UCSD-AML1 (cell line): ENCODE results near the gene CDH13.

Experiments
- DNase-seq: peaks from one replicate; lab custom pipeline; 2025; ENCODE audit not compliant: unreplicated experiment; lab: John Stamatoyannopoulos, UW

Gene CDH13

DNA sequence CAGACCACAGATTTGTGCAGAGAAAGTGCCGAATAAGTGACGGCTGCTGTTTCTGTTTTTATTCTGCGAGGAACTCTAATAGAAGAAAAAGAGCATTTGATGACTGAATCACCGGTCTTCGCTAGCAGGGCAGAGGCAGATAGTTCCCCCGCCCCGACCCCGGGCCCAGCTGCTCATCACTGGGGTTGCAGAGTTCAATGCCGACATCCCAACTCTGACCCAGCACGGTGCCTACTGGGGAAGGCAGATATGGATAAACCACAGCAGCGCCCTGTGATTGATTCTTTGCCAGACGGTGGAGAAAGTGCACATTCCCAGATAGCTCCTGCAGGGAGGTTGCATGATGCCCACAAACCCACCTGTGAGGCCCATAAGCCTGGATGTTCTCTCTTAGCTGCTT is 823.1 kb downstream of the CDH13 start:
- DNase-seq: no peak

GRCh38 chr16:83453977-83454376 is 827.2 kb downstream of the CDH13 start:
- no peak for DNase-seq

GRCh38 chr16:83455716-83456115 is 828.9 kb downstream of the CDH13 start:
- no peak for DNase-seq

DNA sequence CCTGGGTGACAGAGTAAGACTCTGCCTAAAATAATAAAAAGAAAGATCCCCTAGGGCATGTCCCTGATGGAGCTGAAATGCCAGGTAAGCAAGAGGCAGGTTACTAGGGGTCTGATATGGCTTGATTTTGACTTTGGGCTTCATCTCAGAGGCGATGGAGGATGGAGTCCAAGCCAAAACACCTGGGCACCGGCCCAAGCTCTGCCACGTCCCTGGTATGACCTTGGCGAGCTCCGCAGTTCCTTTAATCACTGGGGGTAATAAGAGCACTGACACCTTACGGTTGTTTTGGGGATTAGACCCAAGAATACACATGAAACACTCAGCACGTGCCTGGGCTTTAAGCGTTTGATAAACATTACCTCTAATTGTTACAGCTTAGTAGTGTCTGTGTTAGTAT is 830.2 kb downstream of the CDH13 start:
- DNase-seq: no peak

DNA sequence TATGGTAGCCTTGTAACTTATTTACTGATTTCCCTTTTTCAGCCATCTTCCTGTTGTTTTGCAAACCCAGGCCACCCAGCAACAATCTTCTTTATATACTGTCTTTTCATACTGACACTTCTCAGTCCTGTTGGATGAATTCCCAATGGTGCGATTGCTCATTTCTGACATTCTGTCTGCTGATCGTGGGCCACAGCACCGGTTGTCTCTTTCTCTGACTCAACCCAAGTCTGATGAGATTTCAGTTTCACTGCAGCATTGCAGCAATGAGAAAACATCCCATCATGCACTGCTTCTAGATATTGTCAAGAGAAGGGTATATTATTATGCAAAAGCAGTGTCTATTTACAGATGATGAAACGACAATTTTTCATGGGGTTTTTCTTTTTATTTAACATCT is 831.8 kb downstream of the CDH13 start:
- no peak for DNase-seq

DNA sequence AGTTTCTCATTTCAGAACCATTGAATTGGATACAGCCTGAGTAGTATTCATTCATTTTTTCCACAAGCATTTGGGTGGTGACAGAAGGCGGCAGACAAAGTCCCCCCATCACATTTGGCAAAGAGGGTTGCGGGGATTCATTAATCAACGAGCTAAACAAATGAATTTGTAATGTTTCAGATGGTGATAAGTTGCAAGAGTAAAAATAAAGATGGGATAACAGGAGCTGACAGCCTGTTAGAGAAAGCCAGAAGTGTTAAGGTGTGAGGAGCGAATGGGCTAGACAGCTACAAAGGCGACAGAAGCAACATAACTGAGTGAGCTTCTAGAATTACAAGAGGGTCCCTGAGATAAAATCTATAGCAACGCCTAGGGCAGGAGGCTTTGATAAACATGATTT is 838.2 kb downstream of the CDH13 start:
- no peak for DNase-seq

DNA sequence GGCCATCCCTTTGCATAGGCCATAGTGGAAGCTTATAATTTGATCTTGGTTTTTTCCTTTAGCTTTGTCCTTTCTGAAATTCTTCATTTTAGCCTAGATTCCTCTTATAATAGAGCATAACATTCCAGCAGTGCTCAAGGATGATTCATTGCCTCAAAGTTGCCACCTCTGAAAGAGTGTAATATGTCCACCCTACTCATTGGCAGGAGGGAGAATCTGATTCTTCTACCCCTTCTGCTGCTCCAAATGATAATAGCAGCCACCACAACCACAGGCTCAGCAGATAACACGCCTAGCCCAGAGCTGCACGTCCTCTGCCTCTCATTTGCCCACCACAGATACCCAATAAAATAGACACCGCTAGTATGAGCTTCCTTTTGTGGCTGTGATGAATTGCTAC is 843.6 kb downstream of the CDH13 start:
- no peak for DNase-seq

- DNase-seq: no peak
These were observed 846.2 kb downstream of the CDH13 start for GRCh38 chr16:83472776-83473501.

DNA sequence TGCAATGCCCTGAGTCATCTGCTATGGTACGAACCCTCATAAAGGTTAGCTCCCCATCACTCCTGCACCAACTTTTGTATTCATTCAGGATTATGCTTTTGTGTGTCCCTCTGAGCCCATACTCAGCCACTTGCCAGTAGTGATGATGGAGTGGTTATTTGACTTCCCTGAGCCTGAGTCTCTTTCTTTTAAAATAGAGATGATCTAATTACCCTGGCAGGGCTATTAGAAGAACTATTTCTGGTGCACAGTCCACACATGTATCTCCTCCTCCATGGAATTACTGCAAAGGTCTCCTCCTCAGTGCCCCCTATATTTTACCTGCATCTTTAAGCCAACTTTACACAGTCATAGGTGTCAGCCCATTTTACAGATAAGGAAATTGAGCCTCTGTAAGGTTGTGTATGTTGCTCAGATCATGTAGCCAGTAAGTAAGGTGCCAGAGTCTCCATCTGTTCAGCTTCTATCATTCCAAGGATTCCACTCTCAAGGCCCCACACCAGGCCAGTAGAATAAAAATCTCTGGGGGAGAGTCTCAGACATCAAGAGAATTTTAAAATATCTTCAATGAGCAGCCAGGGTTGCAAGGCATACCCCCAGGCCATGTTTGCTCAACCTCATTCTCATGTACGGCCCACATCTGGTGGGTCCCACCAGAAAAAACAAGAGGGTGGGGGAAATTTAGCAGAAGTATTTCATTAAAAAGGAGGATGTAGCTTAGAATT is 847.3 kb downstream of the CDH13 start:
- no peak for DNase-seq

DNA sequence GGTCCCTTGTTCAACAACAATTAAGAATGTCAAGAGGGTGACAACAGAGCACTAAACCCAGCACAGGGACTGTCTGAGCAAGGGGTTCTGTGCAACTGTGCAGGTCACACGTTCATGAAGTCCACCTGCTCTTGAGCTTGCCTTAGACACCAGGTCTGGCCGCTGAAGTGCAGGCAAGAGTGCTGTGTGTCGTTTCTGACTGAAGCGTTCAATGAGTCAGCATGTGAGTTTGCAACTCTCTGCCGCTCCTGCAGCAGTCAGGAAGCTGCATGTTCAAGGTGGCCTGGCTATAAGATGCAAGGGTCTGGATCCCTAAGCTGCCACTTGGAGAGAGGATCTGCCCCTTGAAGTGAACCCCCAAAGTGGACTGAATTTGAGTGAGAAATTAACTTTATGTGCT is 848.3 kb downstream of the CDH13 start:
- DNase-seq: no peak

- no peak for DNase-seq
These were observed 854.8 kb downstream of the CDH13 start for GRCh38 chr16:83481589-83481988.

GRCh38 chr16:83482545-83483162 is 855.9 kb downstream of the CDH13 start:
- no peak for DNase-seq

DNA sequence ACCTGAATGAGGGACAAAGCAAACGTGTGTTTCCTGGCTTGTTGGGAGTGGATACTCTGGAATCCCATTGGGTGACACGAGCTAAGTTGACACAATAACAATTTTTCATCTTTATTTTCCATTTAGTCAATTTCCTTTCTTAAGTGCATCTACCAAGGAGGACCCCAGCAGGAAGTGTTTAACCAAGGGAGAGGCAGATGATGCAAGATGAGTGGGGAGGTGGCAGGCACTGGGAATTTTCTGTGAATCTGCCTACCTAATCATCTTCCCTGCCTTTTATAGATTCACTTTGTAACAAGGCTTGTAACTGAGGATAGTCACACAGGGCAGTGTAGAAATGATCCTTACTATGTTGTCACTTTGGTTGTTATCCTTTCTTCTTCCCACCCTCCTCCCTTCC is 863.3 kb downstream of the CDH13 start:
- DNase-seq: no peak

DNA sequence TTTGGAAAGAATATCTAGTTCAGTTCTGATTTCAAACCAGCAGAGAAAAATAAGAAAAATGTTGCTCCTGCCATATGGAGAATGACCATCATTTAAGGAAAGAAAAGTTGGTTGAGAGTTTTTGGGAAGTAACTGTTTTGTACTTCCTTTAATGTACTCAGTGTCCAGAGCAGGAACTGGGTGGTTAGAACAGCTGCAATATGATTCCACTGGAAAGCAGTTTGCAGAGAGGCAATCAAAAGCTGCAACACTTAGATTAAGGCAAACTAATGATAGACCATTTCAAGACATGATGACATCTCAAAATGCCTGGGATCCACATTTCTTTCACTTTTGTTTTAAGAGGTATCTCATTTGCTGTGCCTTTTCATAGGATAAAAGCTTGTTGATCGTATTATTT is 867.7 kb downstream of the CDH13 start:
- no peak for DNase-seq

GRCh38 chr16:83501481-83501880 is 874.7 kb downstream of the CDH13 start:
- no peak for DNase-seq

DNA sequence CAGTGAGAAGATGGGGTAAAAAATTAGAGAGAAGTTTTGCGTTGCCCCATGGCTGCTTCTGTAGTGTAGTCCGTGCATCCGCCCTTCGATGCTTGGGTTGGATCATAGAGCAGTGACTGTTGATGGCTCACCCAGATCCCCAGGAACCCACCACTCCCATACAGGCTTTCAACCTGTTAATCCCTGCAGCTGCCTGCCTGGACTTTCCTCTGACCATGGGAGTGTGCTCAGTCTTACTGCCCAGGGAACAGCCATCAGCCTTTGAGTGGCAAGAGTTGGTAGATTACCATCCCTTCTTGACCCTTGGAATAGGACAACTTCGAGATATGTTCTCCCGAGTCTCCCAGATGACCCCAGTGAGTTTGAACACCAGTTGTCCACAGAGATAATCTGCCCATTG is 881.5 kb downstream of the CDH13 start:
- DNase-seq: no peak

- no peak for DNase-seq
These were observed 882.5 kb downstream of the CDH13 start for GRCh38 chr16:83509316-83509715.

DNA sequence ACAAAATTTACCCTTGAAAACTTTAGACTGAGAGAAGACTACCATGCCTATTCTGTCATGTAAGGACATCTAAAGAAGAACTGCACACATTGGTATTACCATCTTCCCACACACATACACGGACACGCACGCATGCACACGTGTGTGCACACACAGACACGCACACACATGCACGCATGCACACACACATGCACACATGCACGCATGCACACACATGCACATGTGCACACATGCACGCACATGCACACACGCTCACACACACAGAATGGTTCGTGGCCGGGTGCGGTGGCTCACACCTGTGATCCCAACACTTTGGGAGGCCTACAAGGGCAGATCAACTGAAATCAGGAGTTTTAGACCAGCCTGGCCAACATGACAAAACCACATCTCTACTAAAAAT is 884.1 kb downstream of the CDH13 start:
- no peak for DNase-seq

DNA sequence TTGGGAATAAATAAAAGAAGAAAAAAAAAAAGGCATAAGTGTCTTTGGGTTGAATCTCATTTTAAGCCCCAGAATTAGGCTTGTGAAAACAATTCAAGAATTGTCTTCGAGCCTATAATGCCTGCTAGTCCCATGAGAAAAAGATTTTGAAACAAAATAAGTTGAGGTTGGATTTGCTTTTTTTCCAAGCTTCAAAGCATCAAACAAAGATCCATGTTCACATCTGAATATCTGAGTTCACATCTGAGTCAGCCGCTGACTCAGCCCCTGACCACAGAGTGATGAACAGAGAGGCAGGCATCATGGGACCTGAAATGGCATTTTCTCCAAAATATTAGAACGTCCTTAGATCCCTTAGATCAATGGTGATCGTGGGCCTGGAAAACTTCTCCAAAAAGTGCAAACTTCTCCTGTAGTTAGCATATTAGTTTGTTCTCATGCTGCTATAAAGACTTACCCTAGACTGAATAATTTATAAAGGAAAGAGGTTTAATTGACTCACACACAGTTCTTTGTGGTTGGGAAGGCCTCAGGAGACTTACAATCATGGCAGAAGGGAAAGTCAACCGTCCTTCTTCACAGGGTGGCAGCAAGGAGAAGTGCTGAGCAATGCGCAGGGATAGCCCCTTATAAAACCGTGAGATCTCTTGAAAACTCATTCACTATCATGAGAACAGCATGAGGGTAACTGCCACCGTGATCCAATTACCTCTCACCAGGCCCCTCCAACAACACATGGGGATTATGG is 886.4 kb downstream of the CDH13 start:
- DNase-seq: no peak

GRCh38 chr16:83515395-83515794 is 888.6 kb downstream of the CDH13 start:
- no peak for DNase-seq

- DNase-seq: no peak
These were observed 890.2 kb downstream of the CDH13 start for GRCh38 chr16:83516931-83517330.

GRCh38 chr16:83517398-83517797 is 890.6 kb downstream of the CDH13 start:
- DNase-seq: no peak
